HepG2 (cell line): ENCODE data around the gene HIRA. TPM values are rescaled to one million over a fixed set of nuclear protein-coding genes. Genes with fewer than 3 reads are reported as not detected.

Experiments used
- ADNP ChIP-seq: sonication (generic); formaldehyde crosslinking; IDR thresholded peaks from 2 replicates; pipeline ENCODE4 v1.4.0; 2020; ENCODE audit warnings: missing genetic modification reagents
- CENPT ChIP-seq: sonication (generic); formaldehyde crosslinking; IDR thresholded peaks from 2 replicates; pipeline ENCODE4 v1.8.0; 2022; ENCODE audit warnings: low read depth, mild to moderate bottlenecking, moderate library complexity, missing genetic modification reagents
- IKZF5 ChIP-seq: IDR thresholded peaks from 2 replicates; pipeline ENCODE4 v1.6.1; 2018; ENCODE audit warnings: missing genetic modification reagents, mild to moderate bottlenecking, missing compliant biosample characterization
- IRF2 ChIP-seq: IDR thresholded peaks from 2 replicates; pipeline ENCODE4 v1.6.1; 2018; ENCODE audit warnings: missing genetic modification reagents, missing compliant biosample characterization
- JARID2 ChIP-seq: sonication (generic); formaldehyde crosslinking; IDR thresholded peaks from 2 replicates; pipeline ENCODE4 v1.8.1; 2023; ENCODE audit warnings: missing genetic modification reagents, inconsistent platforms; ENCODE audit not compliant: insufficient replicate concordance
- MED1 ChIP-seq: sonication (generic); formaldehyde crosslinking; IDR thresholded peaks from 2 replicates; pipeline ENCODE4 v1.4.0; 2020; ENCODE audit warnings: missing genetic modification reagents
- NAIF1 ChIP-seq: sonication (generic); formaldehyde crosslinking; IDR thresholded peaks from 2 replicates; pipeline ENCODE4 v1.5.0; 2020; ENCODE audit warnings: mild to moderate bottlenecking, missing genetic modification reagents, borderline replicate concordance
- PITX1 ChIP-seq: sonication (generic); formaldehyde crosslinking; IDR thresholded peaks from 2 replicates; pipeline ENCODE4 v1.5.1; 2020; ENCODE audit warnings: mild to moderate bottlenecking, missing genetic modification reagents
- RELA ChIP-seq: sonication (generic); formaldehyde crosslinking; IDR thresholded peaks from 2 replicates; pipeline ENCODE4 v1.4.0; 2020; ENCODE audit warnings: missing genetic modification reagents
- RFX3 ChIP-seq: IDR thresholded peaks from 2 replicates; pipeline ENCODE4 v1.6.1; 2016; ENCODE audit warnings: missing biosample characterization, missing genetic modification reagents
- SAP130 ChIP-seq: IDR thresholded peaks from 2 replicates; pipeline ENCODE4 v1.6.1; 2016; ENCODE audit warnings: low read depth
- SETDB1 ChIP-seq: sonication (generic); formaldehyde crosslinking; IDR thresholded peaks from 2 replicates; pipeline ENCODE4 v1.5.1; 2020; ENCODE audit warnings: missing genetic modification reagents, mild to moderate bottlenecking, borderline replicate concordance
- SIN3B ChIP-seq: fragments of 150-350 bp; IDR thresholded peaks from 2 replicates; pipeline ENCODE4 v1.6.1; 2014; ENCODE audit warnings: low read length
- TMF1 ChIP-seq: sonication (generic); formaldehyde crosslinking; IDR thresholded peaks from 2 replicates; pipeline ENCODE4 v1.8.1; 2022; ENCODE audit warnings: low read depth, missing genetic modification reagents
- TP53 ChIP-seq: sonication (generic); formaldehyde crosslinking; conservative IDR thresholded peaks from 2 replicates; pipeline ENCODE4 v1.4.0; 2020; ENCODE audit warnings: missing genetic modification reagents
- WIZ ChIP-seq: sonication (generic); formaldehyde crosslinking; IDR thresholded peaks from 2 replicates; pipeline ENCODE4 v1.5.1; 2020; ENCODE audit warnings: mild to moderate bottlenecking, missing genetic modification reagents
- ZBTB21 ChIP-seq: sonication (generic); formaldehyde crosslinking; IDR thresholded peaks from 2 replicates; pipeline ENCODE4 v1.4.0; 2020; ENCODE audit warnings: missing genetic modification reagents
- ZNF501 ChIP-seq: sonication (generic); formaldehyde crosslinking; IDR thresholded peaks from 2 replicates; pipeline ENCODE4 v1.5.1; 2020; ENCODE audit warnings: mild to moderate bottlenecking, moderate library complexity, missing genetic modification reagents
- ZNF562 ChIP-seq: sonication (generic); formaldehyde crosslinking; IDR thresholded peaks from 2 replicates; pipeline ENCODE4 v1.8.0; 2022; ENCODE audit warnings: missing genetic modification reagents, borderline replicate concordance
- ZNF563 ChIP-seq: sonication (generic); formaldehyde crosslinking; IDR thresholded peaks from 2 replicates; pipeline ENCODE4 v1.8.0; 2022; ENCODE audit warnings: mild to moderate bottlenecking, moderate library complexity, missing genetic modification reagents
- ZNF589 ChIP-seq: sonication (generic); formaldehyde crosslinking; conservative IDR thresholded peaks from 2 replicates; pipeline ENCODE4 v1.8.0; 2022; ENCODE audit warnings: mild to moderate bottlenecking, moderate library complexity, missing genetic modification reagents
- ZNF687 ChIP-seq: sonication (generic); formaldehyde crosslinking; IDR thresholded peaks from 2 replicates; pipeline ENCODE4 v1.5.1; 2020; ENCODE audit warnings: mild to moderate bottlenecking, missing genetic modification reagents, moderate library complexity
- ZNF775 ChIP-seq: sonication (generic); formaldehyde crosslinking; IDR thresholded peaks from 2 replicates; pipeline ENCODE4 v1.4.0; 2020; ENCODE audit warnings: missing genetic modification reagents, mild to moderate bottlenecking, moderate library complexity, borderline replicate concordance
- ZSCAN25 ChIP-seq: sonication (generic); formaldehyde crosslinking; IDR thresholded peaks from 2 replicates; pipeline ENCODE4 v1.8.0; 2022; ENCODE audit warnings: mild to moderate bottlenecking, missing genetic modification reagents
- ZSCAN9 ChIP-seq: IDR thresholded peaks from 2 replicates; pipeline ENCODE4 v1.6.1; 2016; ENCODE audit warnings: borderline replicate concordance
- polyA plus RNA-seq, 8 experiments: library from polyadenylated mRNA; depleted of rRNA in 3 of 8; stranded (reverse) in 7 of 8; unstranded in 1 of 8; fragments of >200 nt; fragmentation: Illumina TruSeq in 4 of 8; extraction: Trizol in 4 of 8; gene quantifications; 2 replicates each; pipeline versions ENCODE4 v1.2.1 to v1.2.3, GENCODE V29; 2011 to 2016; ENCODE audit warnings: low read depth in 4 of 8, missing spikeins in 1 of 8, mixed read lengths in 1 of 8; ENCODE audit not compliant: insufficient read depth in 1 of 8
- total RNA-seq, 5 experiments: library from RNA; depleted of rRNA; stranded (reverse); fragments of >200 nt; fragmentation: Illumina TruSeq; extraction: Trizol; gene quantifications; 2 replicates each; pipeline ENCODE4 v1.2.3, GENCODE V29; 2016; ENCODE audit warnings: low read depth in 1 of 5
- TF ChIP-seq, protein P1 (sequence below): sonication (generic); formaldehyde crosslinking; IDR thresholded peaks from 2 replicates; pipeline ENCODE4 v1.8.0; 2022; ENCODE audit warnings: mild to moderate bottlenecking, missing genetic modification reagents

HIRA gene
- total and polyA plus RNA-seq, 2 of the 13 experiments (the other 11 are each of a cell fraction or from before 2014, with no cell fraction given), result 21.5 to 29.2 TPM

- peak; percentile 70 for TF ChIP-seq ZNF687 (CRISPR knock-in tag)
- TF ChIP-seq RELA (CRISPR knock-in tag), result no peak
- no peak for TF ChIP-seq ADNP (CRISPR knock-in tag)
- TF ChIP-seq, protein P1, sequence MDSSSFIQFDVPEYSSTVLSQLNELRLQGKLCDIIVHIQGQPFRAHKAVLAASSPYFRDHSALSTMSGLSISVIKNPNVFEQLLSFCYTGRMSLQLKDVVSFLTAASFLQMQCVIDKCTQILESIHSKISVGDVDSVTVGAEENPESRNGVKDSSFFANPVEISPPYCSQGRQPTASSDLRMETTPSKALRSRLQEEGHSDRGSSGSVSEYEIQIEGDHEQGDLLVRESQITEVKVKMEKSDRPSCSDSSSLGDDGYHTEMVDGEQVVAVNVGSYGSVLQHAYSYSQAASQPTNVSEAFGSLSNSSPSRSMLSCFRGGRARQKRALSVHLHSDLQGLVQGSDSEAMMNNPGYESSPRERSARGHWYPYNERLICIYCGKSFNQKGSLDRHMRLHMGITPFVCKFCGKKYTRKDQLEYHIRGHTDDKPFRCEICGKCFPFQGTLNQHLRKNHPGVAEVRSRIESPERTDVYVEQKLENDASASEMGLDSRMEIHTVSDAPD (CRISPR knock-in tag), result no peak
- no peak for TF ChIP-seq CENPT (CRISPR knock-in tag)
- TF ChIP-seq RFX3 (CRISPR knock-in tag), result no peak
- TF ChIP-seq TP53 (CRISPR knock-in tag), result no peak
- no peak for TF ChIP-seq WIZ (CRISPR knock-in tag)
- TF ChIP-seq ZNF562, result no peak
- TF ChIP-seq IRF2 (CRISPR knock-in tag), result peak; percentile 10; the same call in 1 of the 2 replicates
- no peak for TF ChIP-seq JARID2 (CRISPR knock-in tag)
- no peak for TF ChIP-seq ZSCAN25 (CRISPR knock-in tag)
- TF ChIP-seq NAIF1 (CRISPR knock-in tag), result no peak
- peak; percentile 20; the same call in 1 of the 2 replicates for TF ChIP-seq SAP130 (CRISPR knock-in tag)
- TF ChIP-seq ZSCAN9 (CRISPR knock-in tag), result no peak
- no peak for TF ChIP-seq TMF1
- TF ChIP-seq ZNF563 (CRISPR knock-in tag), result no peak
- TF ChIP-seq MED1, result no peak
- no peak for TF ChIP-seq ZNF775 (CRISPR knock-in tag)
- TF ChIP-seq IKZF5 (CRISPR knock-in tag), result no peak
- TF ChIP-seq ZNF589 (CRISPR knock-in tag), result no peak
- no peak for TF ChIP-seq ZBTB21 (CRISPR knock-in tag)
- 0 out of 2 replicates have a peak, but pooled peaks have one; percentile 11 for TF ChIP-seq PITX1 (CRISPR knock-in tag)
- peak; percentile 50; the same call in 1 of the 2 replicates for TF ChIP-seq ZNF501 (CRISPR knock-in tag)
- TF ChIP-seq SIN3B, result no peak
- no peak for TF ChIP-seq SETDB1 (CRISPR knock-in tag)
Observed at GRCh38 chr22:19290400-19291217, 140.9 kb downstream of the HIRA start (continued).
